Muscle of back (tissue), 11 donors: Measurements from ENCODE around the gene NPY4R2. TPM values are rescaled to one million over a fixed set of nuclear protein-coding genes. Genes with fewer than 3 reads are reported as not detected.
"Not testable (repeated sequence)": the region's sequence is repeated elsewhere in the genome, so short reads cannot be mapped to it uniquely, and the experiment has no call there.

Source experiments
- DNase-seq, 3 donors: peaks; one replicate each; pipeline versions ENCODE4 v3.0.0 to v3.0.0-alpha.2; 2013
- polyA plus RNA-seq, 10 donors: library from polyadenylated mRNA; unstranded; fragments of 120-200 nt; gene quantifications; one replicate each; pipeline ENCODE4 v1.2.1, GENCODE V29; 2013; ENCODE audit not compliant: insufficient read length in 10 of 10

Gene NPY4R2
- polyA plus RNA-seq, 10 donors = 0.07 to 0.43 (median 0.12) TPM; not detected in 6

- not testable (repeated sequence) for DNase-seq
These were observed 9.8 kb downstream of the NPY4R2 start for GRCh38 chr10:47928225-47928624.

- DNase-seq = not testable (repeated sequence)
These were observed 14.4 kb downstream of the NPY4R2 start for GRCh38 chr10:47932824-47933223.

- DNase-seq = not testable (repeated sequence)
These were observed 15.0 kb downstream of the NPY4R2 start for GRCh38 chr10:47933462-47933861.

DNA sequence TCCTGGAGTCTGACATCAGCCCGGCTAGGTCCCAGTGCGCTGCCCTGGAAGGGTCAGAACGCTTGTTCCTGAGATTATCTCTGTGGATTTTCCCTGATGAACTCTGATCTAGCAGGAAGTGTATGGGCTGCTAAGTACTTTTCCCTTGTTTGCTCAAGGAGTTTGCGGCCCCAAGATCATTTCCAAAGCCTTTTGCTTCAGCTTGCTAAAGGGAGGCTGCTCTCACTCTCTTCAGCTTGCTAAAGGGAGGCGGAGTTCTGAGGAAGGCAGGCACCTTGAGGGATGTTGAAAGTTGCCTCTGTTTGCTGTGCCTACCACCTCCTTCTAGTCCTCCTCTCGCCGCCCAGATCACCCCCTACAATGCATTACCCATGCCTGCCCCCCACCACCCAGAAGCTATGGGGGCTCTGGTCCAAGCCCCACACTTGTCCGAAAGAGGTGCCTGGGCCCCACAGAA is 18.3 kb downstream of the NPY4R2 start:
- DNase-seq = not testable (repeated sequence)

- not testable (repeated sequence) for DNase-seq
These were observed 19.2 kb downstream of the NPY4R2 start for GRCh38 chr10:47937634-47938033.

GRCh38 chr10:47940821-47941220 is 22.4 kb downstream of the NPY4R2 start:
- DNase-seq = not testable (repeated sequence)

- not testable (repeated sequence) for DNase-seq
These were observed 22.9 kb downstream of the NPY4R2 start for GRCh38 chr10:47941379-47941778.

DNA sequence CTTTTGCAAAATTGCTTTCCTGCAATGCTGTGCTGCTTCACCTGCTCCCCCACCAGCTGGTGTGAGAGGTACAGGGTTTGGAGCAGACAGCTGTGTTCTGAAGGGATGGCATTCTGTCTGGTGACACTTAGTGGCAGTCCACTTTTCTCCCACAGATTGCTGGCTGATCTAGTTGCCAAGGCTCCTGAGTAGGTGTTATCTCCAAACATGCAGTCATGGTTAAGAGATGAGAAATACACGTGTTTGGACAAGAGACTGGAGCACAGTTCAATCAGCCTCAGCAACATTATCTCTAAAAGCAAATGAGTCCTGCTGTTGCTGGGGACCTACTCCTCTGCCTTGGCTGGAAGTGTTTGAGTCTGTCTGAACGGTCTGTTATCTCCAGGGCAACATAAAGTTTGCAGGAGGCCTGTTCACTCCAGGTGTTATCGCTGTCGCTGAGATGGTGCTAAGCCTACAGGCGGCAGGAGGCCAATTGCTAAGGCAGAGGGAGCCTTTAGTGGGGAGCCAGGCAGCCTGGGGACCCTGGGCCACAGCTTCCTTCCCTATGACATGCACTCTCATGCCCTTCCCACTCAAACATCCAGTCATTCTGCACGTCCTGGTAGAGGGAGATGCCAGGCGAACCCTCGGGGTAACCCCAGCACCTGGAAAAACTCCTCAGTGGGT is 24.0 kb downstream of the NPY4R2 start:
- not testable (repeated sequence) for DNase-seq

- not testable (repeated sequence) for DNase-seq
These were observed 24.9 kb downstream of the NPY4R2 start for GRCh38 chr10:47943328-47943727.

- not testable (repeated sequence) for DNase-seq
These were observed 29.0 kb downstream of the NPY4R2 start for GRCh38 chr10:47947424-47947823.

- peak in 1 of 3 donors; percentile 7 for DNase-seq
These were observed 38.7 kb downstream of the NPY4R2 start for GRCh38 chr10:47957158-47957557.

DNA sequence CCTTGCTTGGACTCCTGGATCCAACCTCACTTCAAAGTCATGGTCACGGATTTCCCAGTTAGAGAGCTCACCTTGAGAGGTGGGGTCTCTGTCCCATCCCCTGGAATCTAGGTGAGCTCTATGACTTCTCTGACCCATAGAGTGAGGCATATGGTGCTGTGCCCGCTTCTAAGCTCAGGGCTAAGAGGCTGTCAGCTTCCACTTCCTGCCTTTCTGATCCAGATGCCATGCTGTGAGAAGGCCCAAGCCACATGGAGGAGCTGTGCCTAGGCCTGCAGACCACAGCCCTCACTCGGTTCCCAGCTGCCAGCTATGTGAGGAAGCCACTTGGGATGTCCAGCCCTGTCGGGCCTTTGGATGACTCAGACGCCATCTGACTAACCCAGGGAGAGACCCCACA is 41.2 kb downstream of the NPY4R2 start:
- not testable (repeated sequence) for DNase-seq

GRCh38 chr10:47960699-47961098 is 42.2 kb downstream of the NPY4R2 start:
- not testable (repeated sequence) for DNase-seq

DNA sequence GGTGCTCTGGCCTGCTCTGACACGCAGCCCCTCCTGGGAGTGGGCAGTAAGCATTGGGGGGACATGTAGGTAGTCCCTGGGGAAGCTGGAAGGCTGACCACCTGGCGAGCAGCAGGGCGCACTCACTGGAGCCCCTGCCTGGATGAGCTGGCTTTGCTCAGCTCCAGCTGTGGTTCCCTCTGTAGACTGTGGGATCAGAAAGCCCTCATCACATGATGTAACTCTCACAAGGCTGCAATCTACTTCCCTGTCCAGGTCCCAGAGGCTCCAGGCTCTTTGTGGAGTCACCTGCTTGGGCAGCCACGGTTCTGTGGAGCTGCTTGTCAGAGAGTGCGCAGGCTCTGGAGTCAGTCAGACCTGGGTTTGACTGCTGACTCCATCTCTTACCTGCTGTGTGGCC is 44.3 kb downstream of the NPY4R2 start:
- not testable (repeated sequence) for DNase-seq

DNA sequence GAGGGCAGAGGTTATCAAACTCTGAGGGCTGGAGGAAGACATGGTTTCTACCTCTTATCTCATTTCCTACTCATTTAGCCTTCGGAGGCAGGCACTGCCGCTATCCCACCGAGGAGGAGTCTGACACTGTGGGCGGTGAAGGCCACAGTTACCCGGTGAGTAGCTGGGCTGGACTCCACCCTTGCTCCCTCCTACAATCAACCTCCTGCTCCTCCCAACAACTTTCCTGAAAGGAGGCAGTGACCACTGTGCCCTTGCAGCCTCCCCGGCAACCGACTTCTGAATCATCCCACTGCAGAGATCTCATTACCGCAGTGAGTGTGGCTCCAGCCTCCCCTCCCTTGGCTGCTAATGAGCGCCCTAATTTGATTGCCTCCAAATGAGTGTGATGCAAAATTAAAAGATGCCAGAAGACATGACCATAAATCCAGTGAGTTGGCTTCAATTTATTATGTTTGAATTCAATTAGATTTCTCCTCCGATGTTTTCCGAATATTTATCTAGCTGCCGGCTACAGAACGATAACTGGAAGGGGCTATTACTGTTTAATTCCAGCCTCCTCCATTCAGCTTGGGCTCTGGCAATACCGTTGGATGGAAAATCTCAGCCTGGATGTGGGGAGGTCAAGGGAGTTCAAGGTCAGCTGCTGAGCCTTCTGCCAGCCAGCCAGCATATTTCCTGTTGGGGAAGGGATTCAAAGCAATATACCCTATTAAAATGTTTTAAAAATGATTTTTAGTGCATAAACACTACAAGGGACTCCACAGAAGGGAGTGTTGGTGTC is 46.0 kb downstream of the NPY4R2 start:
- not testable (repeated sequence) for DNase-seq

GRCh38 chr10:47968988-47969387 is 50.5 kb downstream of the NPY4R2 start:
- DNase-seq = not testable (repeated sequence)

DNA sequence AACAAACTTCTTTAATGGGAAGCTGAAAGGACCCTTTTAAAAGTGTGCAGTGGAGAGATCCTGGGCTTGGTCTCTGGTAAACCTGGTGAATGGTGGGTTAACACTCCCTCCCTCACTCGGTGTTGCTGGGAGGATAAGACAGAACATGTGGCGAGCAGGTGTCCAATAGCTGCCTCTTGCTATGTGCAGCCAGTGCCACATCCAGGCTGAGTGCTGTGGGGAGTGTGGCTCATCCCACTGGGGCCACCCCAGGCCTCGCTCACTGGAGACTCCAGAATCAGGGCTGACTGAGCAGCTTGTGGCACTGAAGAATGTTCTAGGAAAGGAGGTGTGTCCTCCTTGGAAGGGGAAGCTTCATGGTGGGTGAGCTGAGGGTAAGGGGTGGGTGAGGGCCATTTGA is 51.6 kb downstream of the NPY4R2 start:
- not testable (repeated sequence) for DNase-seq

DNA sequence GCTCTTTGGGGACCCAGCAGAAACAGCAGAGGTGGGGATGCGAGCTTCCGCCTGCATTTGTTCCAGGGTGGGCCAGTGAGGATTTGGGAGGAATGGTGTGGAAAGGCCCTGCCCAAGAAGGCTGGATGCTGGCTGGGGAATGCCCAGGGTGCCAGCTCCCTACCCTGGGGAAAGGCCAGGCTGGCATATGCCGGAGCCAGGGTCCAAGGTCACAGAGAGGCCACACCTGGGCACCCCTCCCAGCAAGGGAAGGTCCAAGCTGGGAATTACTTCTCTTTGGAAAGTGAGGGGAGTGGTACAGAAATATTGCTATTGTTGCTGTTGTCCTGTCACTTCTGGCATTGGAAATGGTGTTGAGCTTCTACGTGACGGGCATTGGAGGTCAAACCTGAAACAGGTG is 53.1 kb downstream of the NPY4R2 start:
- DNase-seq = not testable (repeated sequence)

GRCh38 chr10:47972077-47972476 is 53.6 kb downstream of the NPY4R2 start:
- DNase-seq = not testable (repeated sequence)
